SU-DHL-6 (cell line): ENCODE data around the gene NFKBIE.

Source experiments
- H2AFZ ChIP-seq: fragments of 200-600 bp; sonication (generic); 2 replicates; pipeline ENCODE4 v1.6.1; 2014; ENCODE audit warnings: low read depth, mild to moderate bottlenecking, moderate library complexity, mixed read lengths, antibody characterized with exemption, low read length; ENCODE audit not compliant: severe bottlenecking
- H3F3A ChIP-seq: fragments of 200-600 bp; shearing (Covaris generic); 2 replicates; pipeline ENCODE4 v1.6.0; 2016; ENCODE audit warnings: antibody characterized with exemption, mild to moderate bottlenecking; ENCODE audit not compliant: insufficient read depth
- H3K27ac ChIP-seq: fragments of 200-600 bp; sonication (generic); 2 replicates; pipeline ENCODE4 v1.5.1; 2016; ENCODE audit warnings: low read depth, mild to moderate bottlenecking, low read length, moderate library complexity, mixed read lengths
- H3K27me3 ChIP-seq: fragments of 200-600 bp; sonication (generic), shearing (Covaris generic); 2 replicates; pipeline ENCODE4 v1.6.0; 2014; ENCODE audit warnings: mild to moderate bottlenecking, low read length
- H3K36me3 ChIP-seq: fragments of 200-600 bp; sonication (generic); 2 replicates; pipeline ENCODE4 v1.6.1; 2014; ENCODE audit warnings: mild to moderate bottlenecking, low read length, mixed read lengths
- H3K4me2 ChIP-seq: fragments of 300-600, 200-600 bp; shearing (Covaris generic), sonication (generic); 2 replicates; pipeline ENCODE4 v1.6.0; 2014; ENCODE audit warnings: low read length, low read depth, mild to moderate bottlenecking; ENCODE audit not compliant: poor library complexity, severe bottlenecking
- H3K4me3 ChIP-seq: fragments of 200-600 bp; sonication (generic); 2 replicates; pipeline ENCODE4 v1.5.1; 2014; ENCODE audit warnings: antibody characterized with exemption, low read length, mild to moderate bottlenecking, mixed read lengths; ENCODE audit not compliant: insufficient read depth, poor library complexity, severe bottlenecking
- H3K79me2 ChIP-seq: fragments of 200-600 bp; sonication (generic); 2 replicates; pipeline ENCODE4 v1.6.1; 2014; ENCODE audit warnings: mild to moderate bottlenecking, low read length, moderate library complexity; ENCODE audit not compliant: insufficient read depth
- H3K9ac ChIP-seq: fragments of 200-600 bp; sonication (generic); 2 replicates; pipeline ENCODE4 v1.7.0; 2014; ENCODE audit warnings: mild to moderate bottlenecking, low read length
- H3K9me2 ChIP-seq: fragments of 200-600 bp; sonication (generic); replicated peaks from 2 replicates; pipeline ENCODE4 v1.6.1; 2014; ENCODE audit warnings: low read length; ENCODE audit not compliant: insufficient read depth
- H3K9me3 ChIP-seq: fragments of 200-600 bp; sonication (generic); 2 replicates; pipeline ENCODE4 v1.6.1; 2014; ENCODE audit warnings: low read length, mixed read lengths; ENCODE audit not compliant: insufficient read depth
- H4K20me1 ChIP-seq: fragments of 200-600 bp; sonication (generic); 2 replicates; pipeline ENCODE4 v1.6.1; 2014; ENCODE audit warnings: low read depth, mild to moderate bottlenecking, antibody characterized with exemption, low read length, moderate library complexity, mixed read lengths
- CTCF ChIP-seq: fragments of 200-600 bp; sonication (generic); IDR thresholded peaks from one replicate; pipeline ENCODE4 v1.5.1; 2017; ENCODE audit warnings: antibody characterized with exemption, mild to moderate bottlenecking, low read length, moderate library complexity; ENCODE audit not compliant: insufficient read depth, poor library complexity, severe bottlenecking
- EZH2phosphoT487 ChIP-seq: fragments of 200-600 bp; sonication (generic), shearing (Covaris generic); conservative IDR thresholded peaks from 2 replicates; pipeline ENCODE4 v1.6.1; 2018; ENCODE audit warnings: mild to moderate bottlenecking, antibody characterized with exemption, low read length, moderate library complexity, mixed read lengths

NFKBIE gene

GRCh38 chr6:44275749-44276648 is 10.6 kb upstream of the NFKBIE start:
- no peaks in the 10 kb centered on the region for H3K27me3 ChIP-seq

GRCh38 chr6:44275271-44275748 is 10.0 kb upstream of the NFKBIE start:
- no peaks in the 10 kb centered on the region for H3F3A ChIP-seq
- H3K4me2 ChIP-seq = no peak overlapping the region
- H3K79me2 ChIP-seq = no peaks in the 10 kb centered on the region
- TF ChIP-seq EZH2phosphoT487 = no peak
- TF ChIP-seq CTCF = no peak
- no peak overlapping the region for H3K4me3 ChIP-seq
- no peaks in the 10 kb centered on the region for H3K27me3 ChIP-seq
- H3K9ac ChIP-seq = no peak overlapping the region
- H3K9me2 ChIP-seq = no peaks in the 10 kb centered on the region
- no peaks in the 10 kb centered on the region for H3K36me3 ChIP-seq
- no peak overlapping the region for H3K27ac ChIP-seq
- no peaks in the 10 kb centered on the region for H3K9me3 ChIP-seq
- H2AFZ ChIP-seq = no peak overlapping the region
- no peaks in the 10 kb centered on the region for H4K20me1 ChIP-seq

More at GRCh38 chr6:44275749-44276648, 10.6 kb upstream of the NFKBIE start:
- no peak overlapping the region for H3K27ac ChIP-seq
- no peaks in the 10 kb centered on the region for H3F3A ChIP-seq
- H2AFZ ChIP-seq = no peak overlapping the region
- no peak overlapping the region for H3K4me2 ChIP-seq
- H4K20me1 ChIP-seq = no peaks in the 10 kb centered on the region
- H3K79me2 ChIP-seq = no peaks in the 10 kb centered on the region
- H3K4me3 ChIP-seq = no peak overlapping the region
- no peaks in the 10 kb centered on the region for H3K9me3 ChIP-seq
- no peak overlapping the region for H3K9ac ChIP-seq
- TF ChIP-seq CTCF = no peak
- TF ChIP-seq EZH2phosphoT487 = no peak
- no peaks in the 10 kb centered on the region for H3K9me2 ChIP-seq
- no peaks in the 10 kb centered on the region for H3K36me3 ChIP-seq

- no peak for TF ChIP-seq CTCF
- no peak for TF ChIP-seq EZH2phosphoT487
- Histone ChIP-seq H4K20me1 (no peaks in the 10 kb centered on the region), H3K79me2 (no peaks in the 10 kb centered on the region), H3K9me2 (no peaks in the 10 kb centered on the region), H3F3A (peaks cover 10% of the 10 kb centered on the region; the same call in 1 of the 2 replicates), H2AFZ (no peak overlapping the region), H3K27ac (no peak overlapping the region), H3K4me3 (no peak overlapping the region), H3K9ac (no peak overlapping the region), H3K36me3 (no peaks in the 10 kb centered on the region), H3K4me2 (no peak overlapping the region), H3K27me3 (no peaks in the 10 kb centered on the region), H3K9me3 (no peaks in the 10 kb centered on the region)
These were observed 8.3 kb upstream of the NFKBIE start for GRCh38 chr6:44273617-44274016.
